ENCODE measurements around the gene STX5.

The STX5 gene

GRCh38 chr11:62858201-62858600 is 26.4 kb upstream of the STX5 start:
- Histone ChIP-seq H3K4me3 (no peak overlapping the region), H3K27ac (no peak overlapping the region)
- TF ChIP-seq CTCF (IDR thresholded peaks at IDR 0.05) = no peak
- DNase-seq (ENCODE audit: low spot score) = no peak

- no peak for DNase-seq (ENCODE audit: low spot score)
- no peak for TF ChIP-seq CTCF (IDR thresholded peaks at IDR 0.05)
- Histone ChIP-seq H3K27ac (no peak overlapping the region), H3K4me3 (no peak overlapping the region)
These were observed 25.7 kb upstream of the STX5 start for GRCh38 chr11:62857541-62857982.

- no peak for TF ChIP-seq CTCF (IDR thresholded peaks at IDR 0.05)
- Histone ChIP-seq H3K27ac (peak overlapping the region; percentile 6 to 70), H3K4me3 (peak overlapping the region; percentile 74)
- no peak for DNase-seq (ENCODE audit: low spot score)
These were observed 24.6 kb upstream of the STX5 start for GRCh38 chr11:62856333-62856895.

GRCh38 chr11:62855571-62856332 is 23.9 kb upstream of the STX5 start:
- Histone ChIP-seq H3K4me3 (peak overlapping the region; percentile 74), H3K27ac (peak overlapping the region; percentile 49 to 71)
- no peak for TF ChIP-seq CTCF (IDR thresholded peaks at IDR 0.05)
- DNase-seq (ENCODE audit: low spot score) = peak; percentile 98

- H3K27ac ChIP-seq = peak overlapping the region; percentile 49 to 71
- TF ChIP-seq CTCF (IDR thresholded peaks at IDR 0.05) = no peak
- peak overlapping the region; percentile 74 for H3K4me3 ChIP-seq
- DNase-seq (ENCODE audit: low spot score) = no peak
These were observed 23.1 kb upstream of the STX5 start for GRCh38 chr11:62854825-62855570.

GRCh38 chr11:62854013-62854824 is 22.4 kb upstream of the STX5 start:
- TF ChIP-seq CTCF (IDR thresholded peaks at IDR 0.05) = no peak
- Histone ChIP-seq H3K4me3 (peak overlapping the region; percentile 74), H3K27ac (no peak overlapping the region)
- DNase-seq (ENCODE audit: low spot score) = no peak
